GM13976 (cell line): ENCODE results near the gene GINS1.

Experiments used
- DNase-seq: peaks from one replicate; pipeline ENCODE4 v3.0.0; 2012; ENCODE audit warnings: low spot score
- CTCF ChIP-seq: IDR thresholded peaks from 2 replicates; pipeline ENCODE4 v1.5.1; 2012; ENCODE audit warnings: borderline replicate concordance, mild to moderate bottlenecking; ENCODE audit not compliant: insufficient read depth; ENCODE audit errors: extremely low read depth, missing control alignments, control extremely low read depth
- in situ Hi-C: fragments of 300-500 bp; cut with MboI; formaldehyde crosslinking; loops from one replicate; pipeline ENCODE4 v1.12.0; 2022; ENCODE audit warnings: low sequenced_read_pairs, mixed read lengths, inconsistent platforms; ENCODE audit not compliant: unreplicated experiment

GINS1 gene

DNA sequence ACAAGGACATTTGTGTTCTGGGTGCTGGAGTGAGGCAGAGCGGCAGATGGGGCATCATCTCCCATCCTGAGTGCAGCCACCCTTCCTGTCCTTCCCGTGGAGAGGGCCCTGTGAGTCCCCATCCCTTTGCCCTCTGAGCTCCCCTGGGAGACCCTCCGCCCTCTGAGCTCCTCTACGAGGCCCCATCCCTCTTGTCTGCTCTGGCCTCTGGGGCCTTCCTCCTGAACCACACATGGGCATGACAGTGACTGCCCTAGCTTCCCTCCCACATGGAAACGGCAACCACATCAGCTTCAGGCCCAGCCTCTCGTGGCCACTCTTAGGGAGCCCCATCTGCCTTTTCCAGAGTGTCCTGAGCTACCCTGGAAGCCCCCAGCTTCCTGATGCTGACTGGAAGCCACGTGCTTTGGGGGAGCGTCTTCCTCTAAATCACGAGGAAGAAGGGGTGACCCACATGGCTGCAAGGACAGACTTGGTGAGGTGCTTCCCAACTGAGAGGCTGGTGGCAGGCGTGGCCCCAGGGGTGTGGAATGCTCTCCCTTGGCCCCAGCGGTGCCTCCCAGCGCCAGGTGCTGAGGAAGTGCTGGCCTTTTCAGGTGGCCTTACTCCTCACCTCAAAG is 52.6 kb downstream of the GINS1 start:
- DNase-seq, result no peak
- in situ Hi-C loops, result no loop called here
- no peak for TF ChIP-seq CTCF

- in situ Hi-C loops, result no loop called here
- TF ChIP-seq CTCF, result no peak
These were observed 53.2 kb downstream of the GINS1 start for GRCh38 chr20:25460566-25461280.

GRCh38 chr20:25461281-25461650 is 53.8 kb downstream of the GINS1 start:
- DNase-seq, result no peak
- in situ Hi-C loops, result no loop called here
- no peak for TF ChIP-seq CTCF

More at GRCh38 chr20:25460566-25461280, 53.2 kb downstream of the GINS1 start:
- DNase-seq, result no peak

GRCh38 chr20:25461786-25462545 is 54.5 kb downstream of the GINS1 start:
- DNase-seq, result peak; percentile 36
- in situ Hi-C loops, result no loop called here
- no peak for TF ChIP-seq CTCF

GRCh38 chr20:25464501-25465242 is 57.2 kb downstream of the GINS1 start:
- in situ Hi-C loops, result no loop called here
- no peak for DNase-seq
- no peak for TF ChIP-seq CTCF
